Stimulated activated CD8-positive, alpha-beta memory T cell treated with anti-CD3 and anti-CD28 coated beads, Interleukin-2, amount 100 ng/mL, for 48 hours (primary cell): ENCODE results near the gene SPATA12.

Experiments
- DNase-seq, 2 donors: peaks; one replicate each; pipeline ENCODE4 v3.0.0-alpha.2; 2020; ENCODE audit warnings: low read depth in 2 of 2

The SPATA12 gene, protein sequence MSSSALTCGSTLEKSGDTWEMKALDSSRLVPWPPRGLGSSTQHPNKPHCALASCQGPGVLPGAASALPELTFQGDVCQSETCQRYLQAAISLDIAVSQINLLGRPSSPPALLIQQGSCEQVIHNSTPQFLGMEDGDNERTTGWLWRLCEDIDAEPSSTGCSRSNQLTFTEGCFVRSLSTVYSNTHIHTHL

DNA sequence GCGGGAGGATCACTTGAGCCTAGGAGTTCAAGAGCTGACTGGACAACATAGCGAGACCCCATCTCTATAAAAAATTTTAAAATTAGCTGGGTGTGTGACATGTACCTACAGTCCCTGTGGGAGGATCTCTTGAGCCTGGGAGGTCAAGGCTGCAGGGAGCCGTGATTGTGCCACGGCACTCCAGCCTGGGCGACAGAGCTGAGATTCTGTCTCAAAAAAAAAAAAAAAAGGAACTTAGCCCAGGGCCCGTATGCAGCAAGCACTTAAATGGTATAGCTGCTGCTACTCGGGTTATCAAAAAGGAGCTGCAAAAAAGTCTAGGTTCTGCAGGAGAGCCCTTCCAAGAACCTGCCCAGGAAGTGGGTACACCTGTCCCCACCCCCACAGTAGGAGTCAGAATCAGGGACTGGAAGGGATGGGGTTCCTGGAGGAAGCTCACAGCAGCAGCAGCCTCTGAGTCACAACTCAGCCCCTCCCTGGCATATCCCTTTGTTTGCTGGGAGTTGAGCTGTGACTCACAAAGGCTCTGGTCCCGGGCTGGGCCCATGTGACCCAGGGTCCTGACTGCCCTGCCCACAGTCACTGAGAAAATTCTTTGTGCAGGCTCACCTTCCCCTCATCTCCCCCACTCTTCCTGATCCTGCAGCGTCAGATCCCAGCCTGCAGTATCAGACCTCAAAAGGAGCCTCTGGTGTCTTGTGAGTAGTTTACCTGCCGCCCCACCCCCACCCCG, at the start of gene SPATA12:
Gene SPATA12 (plus strand): TSS at position 576 of the 733 bp plus-strand sequence. CDS start 13,031 bp downstream, outside the sequence.
- DNase-seq, result no peak

DNA sequence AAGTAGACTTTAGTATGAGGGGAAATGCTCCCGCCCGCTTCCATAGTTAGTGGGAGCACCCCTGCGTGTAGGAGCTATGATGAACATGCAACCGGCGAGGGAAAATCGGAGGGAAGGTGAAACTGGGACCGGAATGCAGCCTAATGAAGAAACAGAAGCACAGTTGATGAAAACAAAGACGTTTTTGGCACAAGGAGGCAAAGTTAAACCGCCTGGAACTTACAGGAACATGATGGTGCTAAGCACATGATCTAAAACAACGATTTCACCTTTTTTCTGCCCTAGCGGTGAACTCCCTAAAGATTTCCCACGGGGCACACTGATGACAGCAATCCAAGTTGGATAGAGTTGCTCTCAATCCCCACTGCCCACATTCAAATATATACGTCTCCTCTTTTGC, 49.4 kb upstream of the SPATA12 start:
- DNase-seq, result no peak

DNA sequence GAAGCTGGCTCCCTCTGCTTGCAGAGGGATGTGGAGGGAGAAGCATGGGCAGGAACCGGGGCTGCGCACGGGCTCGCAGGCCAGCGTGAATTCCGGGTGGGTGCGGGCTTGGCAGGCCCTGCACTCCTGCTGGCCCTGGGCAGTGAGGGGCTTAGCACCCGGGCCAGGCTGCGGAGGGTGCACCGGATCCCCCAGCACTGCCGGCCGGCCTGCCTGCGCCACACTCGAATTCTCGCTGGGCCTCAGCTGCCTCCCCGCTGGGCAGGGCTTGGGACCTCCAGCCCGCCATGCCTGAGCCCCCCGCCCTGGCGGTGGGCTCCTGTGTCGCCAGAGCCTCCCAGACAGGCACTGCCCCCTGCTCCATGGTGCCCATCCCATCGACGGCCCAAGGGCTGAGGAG, 47.6 kb upstream of the SPATA12 start:
- DNase-seq, result no peak

DNA sequence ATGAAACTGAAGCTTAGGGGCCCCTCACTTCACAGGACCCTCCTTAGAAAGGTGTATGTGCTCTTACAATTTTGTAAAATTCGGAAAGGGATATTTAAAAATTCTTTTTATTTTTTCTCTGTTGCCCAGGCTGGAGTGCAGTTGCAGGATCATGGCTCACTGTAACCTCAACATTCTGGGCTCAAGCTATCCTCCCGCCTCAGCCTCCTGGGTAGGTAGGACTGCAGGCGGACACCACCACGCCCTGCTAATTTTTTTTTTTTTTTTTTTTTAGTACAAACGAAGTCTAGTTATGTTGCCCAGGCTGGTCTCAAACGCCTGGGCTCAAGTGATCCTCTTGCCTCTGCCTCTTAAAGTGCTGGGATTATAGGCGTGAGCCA, 45.1 kb upstream of the SPATA12 start:
- DNase-seq, result no peak

DNA sequence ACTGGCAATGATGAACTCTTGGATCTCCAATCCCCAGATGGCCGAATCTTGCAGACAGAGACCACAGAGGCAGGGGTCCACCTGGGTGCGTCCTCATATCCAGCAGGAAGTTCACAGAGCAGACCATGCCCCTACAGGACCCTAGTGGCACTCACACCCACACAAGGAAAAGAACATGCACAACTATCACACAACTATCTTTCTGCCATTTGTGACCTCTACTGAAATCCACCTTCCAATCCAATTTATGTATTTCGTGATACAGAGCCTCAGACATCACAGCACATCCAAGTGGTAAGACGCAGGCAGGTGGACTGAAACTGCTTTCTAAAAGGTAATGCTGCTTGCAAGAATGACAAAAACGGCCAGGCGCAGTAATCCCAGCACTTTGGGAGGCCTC, 44.6 kb upstream of the SPATA12 start:
- no peak for DNase-seq

DNA sequence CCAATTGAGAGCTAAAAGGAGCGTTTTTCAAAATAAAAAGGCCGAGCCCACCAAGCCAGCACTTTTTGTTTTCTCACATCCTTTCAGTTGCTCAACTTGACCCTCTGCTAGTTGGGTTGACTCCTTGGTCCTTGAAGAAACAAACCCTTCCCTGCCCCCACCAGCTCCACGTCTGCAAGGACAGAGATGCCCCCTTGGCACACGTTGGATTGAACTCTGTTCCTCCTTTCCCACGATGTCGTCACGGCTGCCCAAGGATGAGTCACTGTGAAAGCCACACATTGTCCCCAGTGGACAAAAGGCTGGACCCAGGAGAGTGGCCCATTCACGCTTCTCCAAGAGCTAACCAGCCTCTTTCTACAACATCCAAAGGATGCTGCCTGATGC, 43.0 kb upstream of the SPATA12 start:
- DNase-seq, result no peak

DNA sequence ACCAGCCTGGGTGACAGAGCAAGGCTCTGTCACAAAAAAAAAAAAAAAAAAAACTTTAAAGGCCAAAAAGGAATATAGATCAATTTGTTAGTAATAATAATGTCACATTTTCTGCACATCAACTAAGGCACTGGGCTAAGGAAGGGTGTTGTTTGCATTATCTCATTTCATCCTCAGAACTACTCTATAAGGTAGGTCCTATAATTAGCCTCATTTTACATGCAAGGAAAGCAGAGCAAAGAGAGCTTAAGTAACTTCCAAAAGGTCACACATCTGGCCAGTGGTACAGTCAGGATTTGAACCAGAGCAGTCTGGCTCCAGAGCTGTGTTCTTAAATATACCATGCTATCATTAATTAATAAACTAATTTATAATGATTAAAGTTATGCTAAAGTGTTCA, 42.2 kb upstream of the SPATA12 start:
- DNase-seq, result no peak

DNA sequence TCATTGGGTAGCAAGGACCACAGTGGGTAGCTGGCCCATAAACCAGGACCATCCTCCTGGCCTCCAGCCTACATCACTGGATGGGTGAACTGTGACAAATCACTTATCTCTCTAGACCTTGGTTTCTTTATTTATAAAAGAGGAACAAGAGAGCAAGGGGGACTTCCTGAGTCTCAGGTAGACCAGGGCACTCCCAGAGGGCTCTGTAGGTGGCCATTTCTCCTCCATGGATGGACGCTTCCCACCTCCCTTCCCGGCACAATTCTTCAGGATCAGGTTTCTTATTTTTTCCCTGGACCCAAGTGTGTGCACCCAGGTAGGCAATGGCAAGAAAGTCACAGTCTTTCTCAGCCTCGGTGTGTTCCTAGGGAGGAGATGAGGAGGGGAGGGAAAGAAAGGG, 41.4 kb upstream of the SPATA12 start:
- DNase-seq, result no peak

DNA sequence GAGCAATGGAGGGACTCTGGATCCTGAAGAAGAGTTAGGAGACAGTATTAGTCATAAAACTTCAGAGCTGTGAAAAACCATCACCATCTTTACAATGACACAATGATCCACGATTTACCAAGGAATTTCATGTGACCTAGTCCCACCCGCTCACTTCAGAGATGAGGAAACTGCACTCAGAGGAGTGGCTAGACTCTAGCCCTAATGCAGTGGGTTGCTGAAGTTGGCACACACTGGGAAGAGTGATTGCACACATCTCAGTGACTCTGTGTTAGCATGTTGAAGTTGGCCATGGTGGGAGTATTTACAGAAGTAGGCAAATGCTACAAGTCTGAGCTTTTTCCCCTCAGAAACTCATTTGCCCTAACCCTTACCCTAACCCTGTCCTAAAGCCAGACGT, 35.2 kb upstream of the SPATA12 start:
- DNase-seq, result no peak

DNA sequence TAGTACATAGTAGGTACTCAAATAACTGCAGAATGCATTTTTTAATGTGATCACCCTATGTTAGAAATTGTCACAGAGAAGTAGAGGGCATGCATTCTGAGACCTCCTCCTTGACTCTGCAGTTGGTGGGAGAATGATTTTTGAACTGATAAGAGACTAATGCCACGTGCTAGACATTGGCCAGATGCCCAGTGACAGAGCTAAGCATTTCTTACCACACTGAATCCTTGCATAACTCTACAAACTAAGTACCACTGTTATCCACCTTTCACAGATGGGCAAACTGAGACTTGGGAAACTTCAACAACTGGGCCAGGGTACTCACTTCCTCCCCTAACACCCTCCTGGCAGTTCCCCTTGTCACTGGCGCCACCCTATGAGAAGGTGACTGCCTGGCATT, 33.5 kb upstream of the SPATA12 start:
- no peak for DNase-seq

DNA sequence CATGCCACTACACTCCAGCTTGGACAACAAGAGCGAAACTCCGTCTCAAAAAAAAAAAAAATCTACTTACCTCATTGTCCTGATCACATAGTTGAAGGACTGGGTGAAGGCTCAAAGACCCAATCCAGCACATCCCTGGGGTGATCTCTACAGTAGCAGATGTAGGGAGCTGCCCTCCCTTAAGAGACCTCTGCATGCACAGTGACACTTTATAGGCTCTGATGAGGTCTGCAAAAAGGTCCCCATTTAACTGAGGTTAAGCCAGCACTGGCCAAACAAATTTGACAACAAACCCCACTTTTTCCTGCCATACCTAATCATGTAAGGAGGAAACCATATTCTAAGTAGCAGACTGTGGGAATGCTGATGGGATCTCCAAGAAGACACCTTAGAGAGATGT, 31.1 kb upstream of the SPATA12 start:
- DNase-seq, result no peak

DNA sequence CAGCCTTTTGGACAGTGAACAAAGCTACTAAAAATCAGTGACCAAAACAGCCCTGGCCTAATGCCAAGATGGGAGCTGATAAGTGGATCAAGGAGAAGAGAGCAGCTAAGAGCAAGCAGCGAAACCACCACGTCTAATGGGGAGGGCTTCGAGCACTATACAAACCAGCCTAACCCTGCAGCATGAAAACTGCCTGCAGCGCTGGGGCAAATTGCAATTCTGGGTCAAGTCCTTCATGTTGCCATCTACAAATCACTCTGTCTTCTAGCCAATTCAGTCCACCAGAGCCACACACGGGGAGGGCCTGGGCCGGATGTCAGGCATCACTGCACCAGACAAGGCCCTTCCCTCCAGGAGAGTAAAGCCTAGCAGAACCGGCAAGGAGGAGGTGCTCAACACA, 30.5 kb upstream of the SPATA12 start:
- DNase-seq, result no peak

DNA sequence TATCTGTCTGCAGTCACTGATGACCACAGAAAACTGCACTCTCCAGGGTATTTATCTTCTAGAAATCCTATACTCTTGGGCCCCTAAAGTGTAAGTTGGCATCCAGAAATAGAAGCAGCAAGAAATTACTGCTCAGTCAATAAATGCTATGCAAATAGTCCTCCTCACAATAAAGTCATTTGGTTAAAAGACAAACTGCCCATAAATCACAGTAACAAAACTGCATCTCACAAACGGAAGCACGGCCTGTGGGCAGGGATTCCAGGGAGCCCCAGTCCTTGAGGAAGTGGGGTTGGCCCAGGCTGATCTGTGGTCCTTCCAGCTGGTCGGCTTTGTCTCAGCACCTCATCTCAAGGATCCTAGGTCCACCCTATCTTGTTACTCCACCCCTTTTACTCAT, 29.7 kb upstream of the SPATA12 start:
- no peak for DNase-seq

DNA sequence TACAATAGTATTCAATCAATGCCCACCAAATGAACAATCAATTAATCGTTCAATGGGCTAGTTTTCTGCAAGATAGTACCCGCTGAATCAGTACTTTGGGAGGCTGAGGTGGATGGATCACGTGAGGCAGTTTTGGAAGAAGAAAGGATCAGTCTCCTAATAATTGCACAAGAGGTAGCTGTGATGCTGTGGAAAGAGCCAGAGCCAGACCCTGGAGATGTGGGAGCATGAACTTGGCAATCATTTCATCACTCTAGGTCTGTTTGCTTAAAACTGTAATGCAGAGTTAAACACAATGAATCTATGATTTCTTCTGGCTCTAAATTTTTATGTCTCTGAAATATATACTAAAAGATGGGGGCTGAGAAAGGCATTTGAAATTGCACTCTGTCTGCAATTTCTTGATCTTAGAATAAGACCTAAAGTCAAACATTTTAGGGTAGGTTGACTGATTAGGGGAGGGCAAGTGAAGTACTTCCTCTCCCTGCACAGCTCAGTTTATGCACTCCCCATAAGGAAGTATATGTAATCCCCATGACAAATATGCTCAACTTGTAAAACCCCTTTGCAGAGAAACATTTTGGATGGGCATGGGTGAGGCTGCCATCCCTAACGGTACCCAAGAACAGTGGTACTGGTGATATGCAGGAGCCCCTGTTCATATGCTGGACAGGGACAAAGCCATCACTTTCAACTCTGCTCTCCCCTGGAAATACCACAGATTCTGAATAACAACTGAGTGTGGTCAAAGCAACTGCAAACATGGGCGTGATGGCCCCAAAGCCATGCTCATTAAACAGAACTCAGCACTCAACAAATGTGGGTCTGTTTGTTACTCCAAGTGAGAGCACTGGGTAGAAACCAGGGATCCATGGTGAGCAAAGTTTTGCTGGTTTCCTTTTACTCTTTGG, 28.6 kb upstream of the SPATA12 start:
- DNase-seq, result no peak

DNA sequence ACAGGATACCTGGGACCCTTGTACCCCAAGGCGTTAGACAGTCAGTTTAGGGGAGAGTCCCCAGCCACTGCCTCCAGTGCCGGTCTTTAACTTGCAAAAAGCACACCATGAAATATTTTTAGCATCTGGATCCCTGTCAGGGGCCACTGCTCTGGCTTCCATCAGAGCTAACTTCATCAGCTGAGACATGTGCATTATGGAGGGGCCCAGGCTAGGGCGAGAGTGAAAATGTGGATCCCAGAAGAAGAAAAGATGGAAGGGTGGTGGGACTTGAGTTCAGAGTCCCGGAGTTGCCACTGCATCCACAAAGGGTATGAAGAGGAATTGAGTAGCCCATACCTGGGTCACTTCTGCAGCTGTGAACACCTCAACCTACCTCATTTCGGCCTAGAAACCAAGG, 23.5 kb upstream of the SPATA12 start:
- DNase-seq, result no peak

DNA sequence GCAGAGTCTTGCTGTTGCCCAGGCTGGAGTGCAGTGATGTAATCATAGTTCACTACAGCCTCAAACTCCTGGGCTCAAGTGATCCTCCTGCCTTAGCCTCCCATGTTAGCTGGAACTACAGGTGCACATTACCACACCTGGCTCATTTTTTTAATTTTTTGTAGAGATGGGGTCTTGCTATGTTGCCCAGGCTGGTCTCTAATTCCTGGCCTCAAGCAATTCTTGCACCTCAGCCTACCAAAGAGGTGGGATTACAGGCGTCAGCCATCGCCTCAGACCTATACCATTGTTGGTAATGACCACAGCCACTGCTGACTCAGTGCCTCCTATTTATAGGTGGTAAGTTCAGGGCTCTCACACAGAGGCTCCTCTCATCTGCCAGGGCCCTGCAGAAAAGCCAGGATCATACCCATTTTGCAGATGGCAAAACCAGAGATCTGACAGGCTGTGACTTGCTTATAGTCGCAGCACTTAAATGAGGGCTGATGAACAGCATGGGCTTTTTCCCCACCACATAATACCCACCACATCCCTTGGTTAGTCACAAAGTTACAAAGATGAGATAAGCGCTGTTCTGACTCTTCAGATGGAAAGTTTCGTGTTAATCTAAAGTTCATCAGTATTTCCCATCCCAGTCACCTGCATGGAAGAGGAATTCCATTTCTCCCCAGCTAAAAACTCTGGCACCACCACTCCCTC, 21.8 kb upstream of the SPATA12 start:
- DNase-seq, result no peak

DNA sequence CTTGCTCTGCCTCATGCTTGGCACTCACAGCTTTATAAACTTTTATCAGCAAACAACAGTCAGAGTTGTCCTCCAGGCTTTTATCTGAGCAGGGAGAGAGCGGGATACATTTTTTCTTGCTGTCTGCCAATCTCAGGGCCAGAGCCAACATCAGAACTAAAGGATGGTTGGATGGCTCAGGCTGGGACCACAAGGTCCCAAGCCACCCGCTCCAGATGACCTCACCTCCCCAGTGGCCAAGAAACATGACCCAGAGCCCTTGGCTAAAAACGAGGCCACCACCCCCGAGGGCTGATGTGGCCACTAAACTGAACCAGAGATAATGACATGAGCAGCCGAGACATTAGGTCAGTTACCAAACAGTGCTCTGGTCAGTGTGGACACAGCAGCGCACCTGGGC, 18.8 kb upstream of the SPATA12 start:
- no peak for DNase-seq

DNA sequence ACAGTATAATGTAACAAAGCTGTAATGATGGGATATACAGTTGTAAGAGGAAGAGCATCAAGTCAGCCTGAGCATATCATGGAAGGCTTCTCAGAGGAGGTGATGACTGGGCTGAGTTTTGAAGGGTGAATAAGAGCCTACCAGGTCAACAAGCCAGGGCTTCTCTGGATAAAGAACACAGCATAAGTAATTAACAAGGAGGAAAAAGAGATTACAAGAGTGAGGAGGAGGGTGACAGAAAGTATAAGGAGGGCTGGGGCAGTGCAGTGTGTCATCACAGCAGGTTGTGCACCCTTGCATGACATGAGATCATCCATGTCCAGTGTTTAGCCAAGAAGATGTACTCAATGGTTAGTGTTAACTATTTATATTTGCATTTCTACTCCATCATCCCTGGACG, 16.9 kb upstream of the SPATA12 start:
- no peak for DNase-seq

DNA sequence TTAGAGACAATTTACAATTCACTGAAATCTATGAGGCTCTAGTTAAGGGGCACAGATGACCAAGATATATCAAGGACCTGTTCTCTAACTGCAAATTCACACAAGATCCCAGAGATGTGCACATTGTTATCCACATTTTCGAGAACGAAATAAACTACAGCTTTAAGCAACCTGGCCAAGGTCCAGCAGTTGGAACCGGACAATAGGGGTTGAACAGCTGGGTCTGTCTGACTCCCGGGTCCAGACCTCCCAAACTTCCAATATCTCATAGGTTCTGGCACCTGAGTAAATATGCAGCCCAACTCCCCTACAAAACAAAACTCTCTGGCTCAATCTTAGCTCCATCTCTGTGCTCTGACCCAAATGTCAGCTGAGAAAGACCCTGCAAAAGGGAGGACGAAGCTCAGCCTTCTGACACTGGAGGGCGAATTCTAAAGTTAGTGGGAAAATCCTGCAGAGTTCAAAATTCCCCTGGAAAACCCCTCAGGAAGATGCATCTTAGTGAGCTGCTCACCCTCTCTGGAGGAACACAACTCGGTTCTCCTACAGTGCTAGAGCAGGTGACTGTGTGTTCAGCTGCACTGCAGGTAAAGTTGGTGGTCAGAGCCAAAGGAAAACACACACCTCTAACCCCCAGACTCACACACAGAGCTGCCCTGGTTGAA, 14.2 kb upstream of the SPATA12 start:
- no peak for DNase-seq

DNA sequence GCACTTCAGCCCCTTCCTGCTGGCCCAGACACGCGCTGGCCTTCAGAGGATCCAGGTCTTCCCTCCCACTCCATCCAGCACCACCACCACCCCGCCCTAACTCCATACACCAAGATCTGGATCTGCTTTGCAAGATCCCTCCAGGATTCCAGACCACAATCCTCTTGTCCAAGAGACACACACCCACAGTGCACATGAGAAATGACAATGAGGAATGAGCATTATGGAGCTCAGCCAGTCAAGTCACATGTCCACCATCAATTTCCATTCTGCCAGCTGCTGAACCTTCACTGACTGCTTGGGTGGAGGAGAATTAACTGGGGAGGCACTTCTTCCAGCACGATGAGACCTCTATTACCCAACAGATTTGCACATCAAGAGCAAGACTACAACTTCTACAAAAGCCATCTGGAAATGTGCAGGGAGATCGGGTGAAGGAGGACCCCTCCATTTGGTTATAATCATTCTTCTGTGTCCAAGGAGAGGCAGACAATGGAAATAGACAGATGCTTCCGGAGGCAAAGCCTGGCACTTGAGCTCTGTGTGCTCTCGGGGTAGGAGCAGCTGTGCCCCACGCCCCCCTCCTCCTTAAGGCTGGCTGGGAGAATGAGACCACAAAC, 12.3 kb upstream of the SPATA12 start:
- no peak for DNase-seq

DNA sequence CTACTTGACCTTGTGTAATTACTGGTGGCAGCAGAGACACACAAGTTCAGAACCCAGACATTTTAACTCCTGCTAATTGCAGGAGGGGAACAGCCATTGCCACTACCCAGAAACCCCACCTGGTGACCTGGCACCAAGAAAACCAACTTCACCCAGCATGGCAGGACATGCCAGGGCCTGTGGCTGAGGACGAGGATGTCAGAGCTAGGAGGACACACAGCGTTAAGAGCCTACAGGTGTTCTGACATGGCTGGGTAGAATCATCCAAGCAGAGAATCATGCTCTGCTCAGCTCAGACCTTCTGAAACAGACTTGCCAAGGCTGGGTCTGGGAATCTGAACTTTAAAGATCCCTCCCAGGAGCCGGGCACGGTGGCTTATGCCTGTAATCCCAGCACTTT, 11.7 kb upstream of the SPATA12 start:
- DNase-seq, result no peak
